ENCODE data around the gene ATP5MK. TPM values are rescaled to one million over a fixed set of nuclear protein-coding genes. Genes with fewer than 3 reads are reported as not detected.

The ATP5MK gene
- total and polyA plus RNA-seq, 7 donors: 400 to 2,357 (median 825) TPM

DNA sequence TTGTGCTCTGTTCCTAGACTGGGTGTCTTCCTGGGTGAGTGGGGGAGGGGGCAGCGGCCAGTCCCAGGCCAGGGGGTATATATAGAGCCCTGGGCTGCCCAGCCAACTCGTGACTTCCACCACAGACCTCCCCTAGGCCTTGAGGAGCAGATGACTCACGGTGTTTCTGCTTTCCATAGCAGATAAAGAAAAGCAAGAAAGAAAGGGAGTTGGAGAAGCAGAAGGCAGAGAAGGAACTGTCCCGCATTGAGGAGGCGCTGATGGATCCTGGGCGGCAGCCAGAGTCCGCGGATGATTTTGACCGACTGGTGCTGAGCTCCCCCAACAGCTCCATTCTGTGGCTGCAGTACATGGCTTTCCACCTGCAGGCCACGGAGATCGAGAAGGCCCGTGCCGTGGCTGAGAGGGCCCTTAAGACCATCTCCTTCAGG is 45.8 kb upstream of the ATP5MK start:
- Histone ChIP-seq H3K4me1 (peaks cover 0 to 16% (median 0%) of the 10 kb centered on the region in 4 donors), H3K9me3 (no peaks in the 10 kb centered on the region), H3K27ac (peak overlapping the region in 2 of 4 donors; percentile 24 to 41), H3K36me3 (peaks cover 21 to 100% (median 58%) of the 10 kb centered on the region in 4 donors), H3K4me3 (no peak overlapping the region), H3K27me3 (no peaks in the 10 kb centered on the region)
- TF ChIP-seq EP300 (IDR thresholded peaks at IDR 0.05) (no peak), CTCF (IDR thresholded peaks at IDR 0.05) (no peak), POLR2AphosphoS5 (IDR thresholded peaks at IDR 0.05) (no peak), POLR2A (IDR thresholded peaks at IDR 0.05) (no peak)
- intact Hi-C loops (cut with DNase I): no loop called here
- DNase-seq: no peak
- WGBS, 2 donors: 86 to 87% methylated on average over 13 of the region's 13 CpGs

GRCh38 chr10:103441611-103442010 is 45.3 kb upstream of the ATP5MK start:
- Histone ChIP-seq H3K4me3 (no peak overlapping the region), H3K9me3 (no peaks in the 10 kb centered on the region), H3K27me3 (no peaks in the 10 kb centered on the region), H3K27ac (no peak overlapping the region), H3K36me3 (peaks cover 24 to 100% (median 57%) of the 10 kb centered on the region in 4 donors), H3K4me1 (peaks cover 0 to 12% (median 0%) of the 10 kb centered on the region in 4 donors)
- no peak for TF ChIP-seq POLR2A (IDR thresholded peaks at IDR 0.05)
- no peak for TF ChIP-seq EP300 (IDR thresholded peaks at IDR 0.05)
- TF ChIP-seq POLR2AphosphoS5 (IDR thresholded peaks at IDR 0.05): no peak
- no peak for TF ChIP-seq CTCF (IDR thresholded peaks at IDR 0.05)
- intact Hi-C loops (cut with DNase I): no loop called here
- no peak for DNase-seq
- 82 to 85% methylated on average over 8 of the region's 8 CpGs for WGBS, 2 donors

- 96 to 97% methylated on average over 8 of the region's 8 CpGs for WGBS, 2 donors
- intact Hi-C loops (cut with DNase I): no loop called here
- peaks cover 24 to 100% (median 57%) of the 10 kb centered on the region in 4 donors for H3K36me3 ChIP-seq
Measured at GRCh38 chr10:103441206-103441605, 44.9 kb upstream of the ATP5MK start.

DNA sequence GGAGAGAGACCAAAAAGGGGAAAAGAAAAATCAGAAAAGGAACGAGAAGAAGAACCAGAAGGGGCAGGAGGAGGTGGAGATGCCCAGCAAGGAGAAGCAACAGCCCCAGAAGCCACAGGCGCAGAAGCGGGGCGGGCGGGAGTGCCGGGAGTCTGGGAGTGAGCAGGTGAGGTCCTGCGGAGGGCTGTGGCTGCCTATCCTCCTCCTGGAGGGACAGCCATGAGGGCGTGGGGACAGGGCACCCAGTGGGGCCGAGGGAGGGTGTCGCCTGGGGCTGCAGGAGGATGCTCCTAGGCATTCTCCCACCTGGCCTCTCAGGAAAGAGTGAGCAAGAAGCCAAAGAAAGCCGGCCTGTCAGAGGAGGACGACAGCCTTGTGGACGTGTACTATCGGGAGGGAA is 44.1 kb upstream of the ATP5MK start:
- Histone ChIP-seq H3K4me3 (no peak overlapping the region), H3K36me3 (peaks cover 24 to 100% (median 54%) of the 10 kb centered on the region in 4 donors), H3K27ac (no peak overlapping the region), H3K4me1 (peaks cover 0 to 4% (median 0%) of the 10 kb centered on the region in 4 donors), H3K27me3 (no peaks in the 10 kb centered on the region), H3K9me3 (no peaks in the 10 kb centered on the region)
- TF ChIP-seq POLR2A (IDR thresholded peaks at IDR 0.05): no peak
- no peak for TF ChIP-seq CTCF (IDR thresholded peaks at IDR 0.05)
- TF ChIP-seq EP300 (IDR thresholded peaks at IDR 0.05): no peak
- no peak for TF ChIP-seq POLR2AphosphoS5 (IDR thresholded peaks at IDR 0.05)
- intact Hi-C loops (cut with DNase I): no loop called here
- WGBS, 2 donors: 95 to 96% methylated on average over 14 of the region's 14 CpGs
- no peak for DNase-seq

More at GRCh38 chr10:103441206-103441605, 44.9 kb upstream of the ATP5MK start:
- DNase-seq: no peak
- Histone ChIP-seq H3K4me3 (no peak overlapping the region), H3K9me3 (no peaks in the 10 kb centered on the region), H3K4me1 (peaks cover 0 to 9% (median 0%) of the 10 kb centered on the region in 4 donors), H3K27me3 (no peaks in the 10 kb centered on the region), H3K27ac (no peak overlapping the region)
- TF ChIP-seq EP300 (IDR thresholded peaks at IDR 0.05): no peak
- no peak for TF ChIP-seq POLR2A (IDR thresholded peaks at IDR 0.05)
- TF ChIP-seq POLR2AphosphoS5 (IDR thresholded peaks at IDR 0.05): no peak
- TF ChIP-seq CTCF (IDR thresholded peaks at IDR 0.05): no peak

DNA sequence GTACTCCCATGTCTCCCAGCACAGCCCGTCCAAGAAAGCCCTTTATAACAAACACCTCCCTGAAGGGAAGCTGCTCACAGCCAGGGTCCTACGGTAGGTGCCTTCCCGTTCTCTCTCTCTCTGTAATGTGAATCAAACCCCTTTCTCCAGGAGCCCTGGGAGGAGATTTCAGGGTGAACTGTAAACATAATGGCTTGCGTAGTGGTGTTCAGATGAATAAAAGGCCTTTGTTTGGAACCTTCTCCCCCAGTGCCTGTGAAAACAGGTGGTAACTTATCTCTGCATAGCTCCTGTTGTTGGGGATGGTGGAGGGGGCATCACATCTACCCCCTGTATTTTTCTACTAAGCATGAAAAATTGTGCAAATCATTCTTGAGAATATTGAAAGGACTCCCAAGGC is 43.5 kb upstream of the ATP5MK start:
- Histone ChIP-seq H3K4me1 (no peaks in the 10 kb centered on the region), H3K9me3 (no peaks in the 10 kb centered on the region), H3K36me3 (peaks cover 24 to 100% (median 51%) of the 10 kb centered on the region in 4 donors), H3K4me3 (no peak overlapping the region), H3K27me3 (no peaks in the 10 kb centered on the region), H3K27ac (no peak overlapping the region)
- DNase-seq: no peak
- 94% methylated on average over 4 of the region's 4 CpGs for WGBS, 2 donors
- TF ChIP-seq POLR2AphosphoS5 (IDR thresholded peaks at IDR 0.05): no peak
- no peak for TF ChIP-seq CTCF (IDR thresholded peaks at IDR 0.05)
- no peak for TF ChIP-seq EP300 (IDR thresholded peaks at IDR 0.05)
- TF ChIP-seq POLR2A (IDR thresholded peaks at IDR 0.05): no peak
- intact Hi-C loops (cut with DNase I): no loop called here
